RPMI8226 (cell line): ENCODE measurements around the gene DNAH10.
"Not testable (repeated sequence)": the region's sequence is repeated elsewhere in the genome, so short reads cannot be mapped to it uniquely, and the experiment has no call there.

ENCODE experiments used
- DNase-seq: peaks from one replicate; pipeline ENCODE4 v3.0.0-alpha.2; 2015

Gene DNAH10

DNA sequence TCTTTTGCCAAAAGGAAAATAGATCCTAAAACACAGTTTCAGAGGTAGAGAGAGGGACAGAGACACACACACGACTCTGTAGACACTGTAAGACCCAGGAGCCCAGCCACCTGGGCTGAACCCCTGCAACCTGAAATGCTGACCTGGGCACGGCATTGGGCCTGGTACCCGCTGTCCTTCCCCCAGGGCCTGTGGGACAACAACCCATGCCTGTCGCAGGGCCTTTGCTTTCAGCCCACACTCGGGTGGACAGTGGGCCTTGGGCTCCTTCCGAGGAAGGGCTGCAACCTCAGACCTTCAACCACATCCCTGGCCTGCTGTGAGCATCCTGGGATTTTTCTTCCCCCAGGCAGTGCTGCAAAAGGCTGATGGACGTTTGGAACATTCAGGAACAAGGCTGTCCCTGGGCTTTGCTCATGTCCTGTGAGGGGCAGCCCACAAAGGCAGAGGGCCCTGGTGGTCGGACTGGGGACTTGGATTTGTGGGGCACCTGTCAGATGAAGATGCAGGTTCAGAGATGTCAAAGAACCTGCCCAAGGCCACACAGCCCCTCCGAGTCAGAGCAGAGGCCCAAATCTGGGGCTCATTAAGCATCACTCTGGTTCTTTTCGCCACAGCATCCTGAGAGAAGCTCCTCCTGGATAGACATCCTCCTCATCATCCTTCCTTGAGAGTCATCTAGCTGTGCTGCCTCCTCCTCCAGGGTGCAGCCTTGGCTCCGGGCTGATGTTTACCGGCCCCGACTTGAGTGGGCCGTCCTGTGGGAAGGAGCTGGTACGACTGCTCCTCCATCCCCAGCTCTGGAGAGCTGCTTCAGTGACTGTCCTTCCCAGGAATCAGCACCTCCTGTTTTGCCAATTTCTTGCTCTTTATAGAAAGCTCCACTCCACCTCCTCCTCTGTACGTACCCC is 177.9 kb downstream of the DNAH10 start:
- DNase-seq = no peak

GRCh38 chr12:123940627-123940966 is 178.5 kb downstream of the DNAH10 start:
- DNase-seq = no peak

DNA sequence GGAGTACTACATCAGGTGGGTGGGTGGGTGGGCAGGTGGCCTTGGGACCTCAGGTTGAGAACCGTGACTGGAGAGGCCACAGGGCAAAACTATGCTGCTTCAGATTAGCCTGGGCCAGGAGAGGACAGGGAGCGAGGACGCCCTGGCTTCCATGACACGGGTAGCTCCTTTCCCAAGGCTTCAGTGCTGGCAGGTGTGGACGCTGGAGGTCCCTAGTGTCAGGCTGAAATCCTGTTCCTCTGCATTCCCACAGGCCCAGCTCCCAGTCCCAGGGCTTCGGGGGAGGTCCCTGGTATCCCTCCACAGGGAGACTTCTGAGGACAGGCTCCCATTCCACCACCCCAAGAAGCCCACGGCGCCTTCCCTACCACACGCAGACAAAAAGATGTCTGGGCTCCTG is 178.9 kb downstream of the DNAH10 start:
- DNase-seq = no peak

- no peak for DNase-seq
These were observed 179.6 kb downstream of the DNAH10 start for GRCh38 chr12:123941624-123942237.

- DNase-seq = no peak
These were observed 180.1 kb downstream of the DNAH10 start for GRCh38 chr12:123942238-123942653.

DNA sequence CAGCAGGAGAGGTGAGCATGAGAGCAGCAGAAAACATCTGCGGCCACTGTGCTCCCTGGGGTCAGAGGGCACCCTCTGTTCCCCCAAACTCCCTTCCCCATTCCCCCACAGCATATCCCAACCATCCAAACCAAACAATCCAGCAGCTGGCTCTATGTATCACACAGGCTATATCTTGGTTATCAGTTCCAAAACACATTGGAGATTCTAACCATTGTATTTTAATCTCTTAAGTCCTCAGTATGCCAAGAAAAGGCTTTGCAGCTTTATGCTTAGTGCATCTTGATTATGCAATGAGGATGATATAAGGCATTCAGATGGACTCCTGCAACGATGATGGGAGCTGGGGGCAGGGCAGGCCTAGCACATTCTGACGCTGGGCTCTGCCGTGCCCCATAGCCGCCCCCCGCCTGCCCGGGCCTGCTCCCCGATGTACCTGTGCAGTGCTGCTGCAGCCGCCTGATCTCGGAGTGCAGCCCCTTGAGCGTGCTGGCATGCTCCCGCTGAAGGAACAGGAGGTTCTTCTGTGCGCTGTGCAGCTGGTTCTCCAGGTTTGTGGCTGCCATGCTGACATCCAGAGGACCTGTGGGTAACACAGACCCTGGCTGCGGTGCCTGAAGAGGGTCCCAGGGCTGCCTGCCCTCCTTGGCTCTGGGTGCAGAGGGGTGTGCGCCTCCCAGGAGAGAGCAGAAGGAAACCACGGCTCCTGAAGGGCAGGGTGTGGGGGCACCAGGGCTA is 181.0 kb downstream of the DNAH10 start:
- no peak for DNase-seq

DNA sequence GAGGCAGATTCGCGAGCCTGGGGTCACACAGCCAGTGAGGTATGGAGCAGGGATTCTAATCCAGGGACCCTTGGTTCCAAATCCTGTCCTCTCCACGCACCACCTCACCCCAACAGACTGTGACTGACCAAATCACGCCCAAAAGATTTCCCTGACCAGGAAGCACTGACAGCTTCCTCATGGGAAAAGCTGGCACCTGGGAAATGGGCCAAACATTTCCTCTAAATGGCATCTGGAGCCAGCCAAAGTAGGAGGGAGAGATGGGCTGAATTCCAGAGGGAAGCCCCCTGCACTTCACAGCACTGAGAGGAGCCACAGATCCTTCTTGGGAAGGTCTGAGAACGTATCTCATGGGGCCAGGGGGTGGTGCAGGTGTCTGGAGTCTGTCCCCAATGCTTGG is 181.7 kb downstream of the DNAH10 start:
- no peak for DNase-seq

DNA sequence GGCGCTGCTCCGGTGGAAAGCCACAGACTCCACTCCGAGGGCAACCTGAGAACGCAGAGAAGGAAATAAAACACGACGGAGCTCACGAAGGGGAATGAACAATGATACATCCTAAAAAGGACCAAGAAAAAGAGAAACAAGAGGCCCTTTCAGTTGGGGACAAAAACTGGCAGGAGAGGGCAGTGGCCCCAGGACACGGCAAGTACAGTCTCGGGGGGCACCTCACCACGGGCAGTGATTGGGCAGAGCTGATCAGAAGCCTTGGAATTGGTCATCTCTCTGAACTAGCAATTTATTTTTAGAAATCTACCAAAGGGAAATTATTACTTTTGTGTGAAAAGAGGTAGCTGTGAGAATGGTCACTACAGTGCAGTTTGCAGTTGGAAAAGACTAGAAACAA is 182.6 kb downstream of the DNAH10 start:
- DNase-seq = no peak

GRCh38 chr12:123945287-123946151 is 183.4 kb downstream of the DNAH10 start:
- no peak for DNase-seq

- no peak for DNase-seq
These were observed 184.0 kb downstream of the DNAH10 start for GRCh38 chr12:123946152-123946515.

DNA sequence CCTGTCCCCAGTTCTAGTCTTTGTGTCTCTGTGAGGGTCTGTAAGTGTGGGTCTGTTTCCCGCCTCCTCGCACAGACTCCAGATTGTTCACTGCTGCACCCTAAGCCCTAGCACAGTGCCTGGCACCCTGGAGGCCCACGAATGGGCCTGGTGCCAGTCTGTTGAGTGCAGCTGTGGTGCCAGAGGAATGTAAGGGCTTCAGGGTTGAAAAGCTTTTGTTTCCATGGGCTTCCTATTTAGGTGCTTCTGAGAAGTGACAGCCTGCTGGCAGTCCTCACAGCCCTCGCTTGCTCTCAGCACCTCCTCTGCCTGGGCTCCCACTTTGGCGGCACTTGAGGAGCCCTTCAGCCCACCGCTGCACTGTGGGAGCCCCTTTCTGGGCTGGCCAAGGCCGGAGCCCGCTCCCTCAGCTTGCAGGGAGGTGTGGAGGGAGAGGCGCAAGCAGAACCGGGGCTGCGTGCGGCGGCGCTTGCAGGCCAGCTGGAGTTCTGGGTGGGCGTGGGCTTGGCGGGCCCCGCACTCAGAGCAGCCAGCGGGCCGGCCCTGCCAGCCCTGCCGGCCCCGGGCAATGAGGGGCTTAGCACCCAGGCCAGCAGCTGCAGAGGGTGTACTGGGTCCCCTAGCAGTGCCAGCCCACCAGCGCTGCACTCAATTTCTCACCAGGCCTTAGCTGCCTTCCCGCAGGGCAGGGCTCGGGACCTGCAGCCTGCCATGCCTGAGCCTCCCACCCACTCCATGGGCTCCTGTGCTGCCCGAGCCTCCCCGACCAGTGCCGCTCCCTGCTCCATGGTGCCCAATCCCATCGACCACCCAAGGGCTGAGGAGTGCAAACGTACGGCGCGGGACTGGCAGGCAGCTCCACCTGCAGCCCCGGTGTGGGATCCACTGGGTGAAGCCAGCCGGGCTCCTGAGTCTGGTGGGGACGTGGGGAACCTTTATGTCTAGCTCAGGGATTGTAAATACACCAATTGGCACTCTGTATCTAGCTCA is 184.7 kb downstream of the DNAH10 start:
- DNase-seq = not testable (repeated sequence)

DNA sequence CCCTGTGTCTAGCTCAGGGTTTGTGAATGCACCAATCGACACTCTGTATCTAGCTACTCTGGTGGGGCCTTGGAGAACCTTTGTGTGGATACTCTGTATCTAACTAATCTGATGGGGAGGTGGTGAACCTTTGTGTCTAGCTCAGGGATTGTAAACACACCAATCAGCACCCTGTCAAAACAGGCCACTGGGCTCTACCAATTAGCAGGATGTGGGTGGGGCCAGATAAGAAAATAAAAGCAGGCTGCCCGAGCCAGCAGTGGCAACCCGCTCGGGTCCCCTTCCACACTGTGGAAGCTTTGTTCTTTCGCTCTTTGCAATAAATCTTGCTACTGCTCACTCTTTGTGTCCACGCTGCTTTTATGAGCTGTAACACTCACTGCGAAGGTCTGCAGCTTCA is 185.4 kb downstream of the DNAH10 start:
- DNase-seq = not testable (repeated sequence)

- no peak for DNase-seq
These were observed 186.3 kb downstream of the DNAH10 start for GRCh38 chr12:123948401-123948795.

- DNase-seq = no peak
These were observed 187.0 kb downstream of the DNAH10 start for GRCh38 chr12:123948796-123949769.

DNA sequence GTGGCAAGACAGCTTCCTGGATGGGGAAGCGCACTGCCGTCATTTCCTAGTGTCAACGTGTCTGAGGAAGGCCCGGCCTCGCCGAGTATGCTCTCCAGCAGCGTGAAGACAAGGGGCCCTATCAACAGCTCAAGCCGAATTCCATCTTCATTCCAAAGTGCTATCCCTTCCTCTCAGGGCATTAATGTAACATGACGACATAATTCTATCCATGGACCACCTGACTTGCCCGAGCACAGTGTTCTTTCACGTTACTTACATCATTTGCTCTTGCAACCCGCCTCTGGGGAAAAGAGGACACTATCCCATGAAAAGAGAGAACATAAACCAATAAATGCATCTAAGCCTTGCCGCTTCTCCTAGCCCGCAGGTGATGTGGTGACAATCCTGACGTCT is 187.7 kb downstream of the DNAH10 start:
- DNase-seq = no peak

DNA sequence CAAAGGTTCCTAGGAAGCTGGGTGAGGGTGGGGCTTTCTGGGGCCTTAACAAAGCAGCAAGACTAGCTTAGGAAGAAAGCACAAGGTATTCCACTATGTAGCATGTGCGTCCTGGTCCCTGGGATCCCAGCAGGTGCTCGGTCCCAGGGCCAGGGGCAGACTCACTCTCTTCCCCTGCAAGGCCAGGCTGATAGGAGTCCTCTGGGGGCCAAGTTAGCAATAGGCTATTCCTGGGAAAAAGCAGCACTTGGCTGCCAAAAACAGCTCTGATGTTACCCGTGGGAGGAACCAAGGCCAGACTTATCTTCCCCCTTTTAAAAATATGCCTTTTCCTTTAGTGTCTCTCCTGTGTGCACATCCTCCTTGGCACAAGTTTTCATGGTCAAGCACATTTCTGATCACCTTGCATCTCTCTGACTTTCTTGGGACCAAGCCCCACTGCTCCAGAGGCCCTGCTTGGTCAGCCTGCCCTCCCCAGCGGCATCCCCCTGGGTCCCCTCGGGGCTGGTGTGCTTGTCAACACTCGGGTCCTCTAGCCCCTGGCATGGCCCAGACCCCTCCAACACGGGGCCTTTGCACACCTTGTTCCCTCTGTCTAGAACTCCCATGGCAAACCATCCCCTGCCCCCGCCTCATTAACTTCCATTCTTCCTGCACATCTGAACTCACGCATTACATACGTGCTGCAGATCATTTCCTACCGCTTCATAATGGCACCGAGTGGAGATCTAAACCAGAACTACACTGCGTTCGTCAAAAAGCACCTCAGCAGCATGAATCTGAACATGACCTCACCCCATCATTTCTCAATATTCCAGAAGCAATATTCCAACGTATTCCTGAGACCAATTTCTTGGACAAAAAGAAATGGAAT is 188.6 kb downstream of the DNAH10 start:
- no peak for DNase-seq

DNA sequence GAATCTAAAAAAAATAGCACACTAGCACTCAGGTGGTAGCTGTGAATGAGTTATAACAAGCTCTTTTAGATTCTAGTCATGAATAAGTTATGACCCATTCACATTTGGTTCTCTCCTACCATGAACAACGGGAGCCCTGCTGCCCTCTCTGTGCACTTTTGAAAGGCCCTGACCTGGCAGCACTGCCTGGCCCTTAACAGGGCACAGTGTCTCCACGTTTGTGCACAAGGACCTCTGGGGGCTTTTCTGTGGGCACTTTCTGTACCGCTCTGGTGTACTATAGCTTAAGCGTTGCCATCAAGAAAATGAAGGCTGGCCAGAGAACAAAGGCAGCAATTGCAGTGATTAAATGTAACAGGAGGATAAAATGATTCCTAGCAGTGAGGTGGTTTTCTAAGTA is 189.4 kb downstream of the DNAH10 start:
- no peak for DNase-seq

DNA sequence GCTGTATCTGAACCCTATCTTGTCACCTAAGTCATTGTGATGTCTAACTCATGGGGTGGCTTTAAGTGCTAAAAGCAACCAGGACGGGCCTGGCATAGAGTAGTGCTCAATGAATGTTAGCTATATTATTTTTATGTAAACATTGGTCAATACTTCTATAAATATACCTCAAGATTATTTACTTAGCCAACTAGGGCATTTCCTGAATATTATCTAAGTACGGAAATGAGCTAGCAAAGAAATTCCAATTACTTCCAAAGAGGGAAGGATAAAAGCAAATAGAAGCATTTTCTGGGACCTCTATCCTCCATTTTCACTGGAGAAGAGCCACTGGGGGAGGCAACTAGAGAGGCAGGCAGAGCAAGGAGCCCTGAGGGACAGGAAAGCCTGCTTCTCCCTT is 189.9 kb downstream of the DNAH10 start:
- DNase-seq = no peak

DNA sequence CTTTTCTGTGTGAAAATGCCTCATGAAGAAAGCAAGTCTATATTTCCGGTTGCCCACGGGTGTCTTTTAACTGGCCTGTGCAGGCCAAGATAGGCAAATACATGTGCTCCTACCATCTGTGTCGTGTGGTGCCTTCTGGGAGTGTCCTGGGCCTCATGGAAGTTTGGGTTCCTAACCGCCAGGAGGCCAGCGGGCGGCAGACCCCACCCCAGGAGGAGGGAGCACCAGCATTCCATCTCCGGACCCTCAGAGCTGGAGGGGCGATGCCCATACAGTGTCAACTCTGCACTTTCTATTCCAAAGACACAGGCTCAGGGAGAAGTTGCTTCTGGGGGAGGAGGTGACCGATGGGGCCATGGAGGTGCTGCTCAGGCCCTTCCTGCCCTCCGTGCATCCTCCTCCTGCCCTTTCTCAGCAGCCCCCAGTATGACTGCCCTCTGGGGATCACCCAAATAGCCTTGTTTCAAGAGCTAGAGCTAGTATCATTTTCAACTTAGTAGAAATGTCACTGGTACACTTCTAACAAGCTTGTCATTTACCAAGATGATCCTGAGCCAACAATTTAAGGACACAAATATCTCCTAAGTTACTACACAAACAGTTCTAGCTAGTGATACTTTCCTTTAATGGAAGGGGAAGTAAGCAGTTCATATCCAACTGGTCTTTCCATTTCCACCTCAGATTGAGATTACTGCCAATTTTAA is 192.7 kb downstream of the DNAH10 start:
- no peak for DNase-seq
